ENCODE results near the gene STRADB.
"Not testable (repeated sequence)": the region's sequence is repeated elsewhere in the genome, so short reads cannot be mapped to it uniquely, and the experiment has no call there.

DNA sequence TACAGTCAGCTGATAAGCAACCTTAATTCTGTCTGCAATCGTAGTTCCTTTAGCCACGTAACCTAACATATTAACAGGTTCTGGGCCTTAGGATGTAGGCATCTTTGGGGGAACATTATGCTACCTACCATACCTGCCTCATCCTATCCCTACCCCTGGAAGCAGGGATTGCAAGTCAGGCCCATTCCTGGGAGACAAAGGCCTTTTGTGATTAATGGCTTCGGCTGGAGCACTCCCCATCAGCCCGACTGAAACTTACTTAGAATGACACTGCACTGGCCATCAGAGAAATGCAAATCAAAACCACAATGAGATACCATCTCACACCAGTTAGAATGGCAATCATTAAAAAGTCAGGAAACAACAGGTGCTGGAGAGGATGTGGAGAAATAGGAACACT is 32.2 kb downstream of the STRADB start:
- not testable (repeated sequence) for TF ChIP-seq POLR2A (IDR thresholded peaks at IDR 0.05; ENCODE audit: extremely low read depth, insufficient read length); MYC (IDR thresholded peaks at IDR 0.05; ENCODE audit: low read depth, low read length)
- TF ChIP-seq, protein P1, sequence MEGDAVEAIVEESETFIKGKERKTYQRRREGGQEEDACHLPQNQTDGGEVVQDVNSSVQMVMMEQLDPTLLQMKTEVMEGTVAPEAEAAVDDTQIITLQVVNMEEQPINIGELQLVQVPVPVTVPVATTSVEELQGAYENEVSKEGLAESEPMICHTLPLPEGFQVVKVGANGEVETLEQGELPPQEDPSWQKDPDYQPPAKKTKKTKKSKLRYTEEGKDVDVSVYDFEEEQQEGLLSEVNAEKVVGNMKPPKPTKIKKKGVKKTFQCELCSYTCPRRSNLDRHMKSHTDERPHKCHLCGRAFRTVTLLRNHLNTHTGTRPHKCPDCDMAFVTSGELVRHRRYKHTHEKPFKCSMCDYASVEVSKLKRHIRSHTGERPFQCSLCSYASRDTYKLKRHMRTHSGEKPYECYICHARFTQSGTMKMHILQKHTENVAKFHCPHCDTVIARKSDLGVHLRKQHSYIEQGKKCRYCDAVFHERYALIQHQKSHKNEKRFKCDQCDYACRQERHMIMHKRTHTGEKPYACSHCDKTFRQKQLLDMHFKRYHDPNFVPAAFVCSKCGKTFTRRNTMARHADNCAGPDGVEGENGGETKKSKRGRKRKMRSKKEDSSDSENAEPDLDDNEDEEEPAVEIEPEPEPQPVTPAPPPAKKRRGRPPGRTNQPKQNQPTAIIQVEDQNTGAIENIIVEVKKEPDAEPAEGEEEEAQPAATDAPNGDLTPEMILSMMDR (IDR thresholded peaks at IDR 0.05; ENCODE audit: low read depth, low read length), result not testable (repeated sequence)
- TF ChIP-seq, protein P2, sequence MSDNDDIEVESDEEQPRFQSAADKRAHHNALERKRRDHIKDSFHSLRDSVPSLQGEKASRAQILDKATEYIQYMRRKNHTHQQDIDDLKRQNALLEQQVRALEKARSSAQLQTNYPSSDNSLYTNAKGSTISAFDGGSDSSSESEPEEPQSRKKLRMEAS (IDR thresholded peaks at IDR 0.05; ENCODE audit: low read depth, low read length), result not testable (repeated sequence)
